HepG2 (cell line): ENCODE results near the gene GALR2. TPM values are rescaled to one million over a fixed set of nuclear protein-coding genes. Genes with fewer than 3 reads are reported as not detected.

Experiments used
- CTCF ChIP-seq: sonication (generic); formaldehyde crosslinking; IDR thresholded peaks from 2 replicates; pipeline ENCODE4 v1.5.0; 2020; ENCODE audit warnings: mild to moderate bottlenecking, missing genetic modification reagents, moderate library complexity
- GTF2F1 ChIP-seq: fragments of 150-350 bp; IDR thresholded peaks from 2 replicates; pipeline ENCODE4 v1.6.1; 2014; ENCODE audit warnings: low read length
- HNRNPK ChIP-seq: fragments of 200-400 bp; formaldehyde crosslinking; IDR thresholded peaks from 2 replicates; pipeline ENCODE4 v1.6.1; 2018; ENCODE audit warnings: low read length, low read depth, moderate library complexity, mild to moderate bottlenecking; ENCODE audit not compliant: poor library complexity, severe bottlenecking
- JUN ChIP-seq: sonication (generic); formaldehyde crosslinking; IDR thresholded peaks from 2 replicates; pipeline ENCODE4 v1.4.0; 2020; ENCODE audit warnings: mild to moderate bottlenecking, missing genetic modification reagents
- KDM4B ChIP-seq: sonication (generic); formaldehyde crosslinking; IDR thresholded peaks from 2 replicates; pipeline ENCODE4 v1.4.0; 2020; ENCODE audit warnings: missing genetic modification reagents
- NONO ChIP-seq, 2 experiments: fragments of 450-650 bp in 1 of 2; sonication (generic) in 1 of 2; formaldehyde crosslinking in 1 of 2; IDR thresholded peaks in 1 of 2; conservative IDR thresholded peaks in 1 of 2; 2 replicates each; pipeline versions ENCODE4 v1.6.1 to v1.8.0; 2017 to 2022; ENCODE audit warnings: mild to moderate bottlenecking in 1 of 2, missing genetic modification reagents in 1 of 2, moderate library complexity in 1 of 2
- PATZ1 ChIP-seq: sonication (generic); formaldehyde crosslinking; IDR thresholded peaks from 2 replicates; pipeline ENCODE4 v1.4.0; 2020; ENCODE audit warnings: missing genetic modification reagents
- PHF21A ChIP-seq: sonication (generic); formaldehyde crosslinking; IDR thresholded peaks from 2 replicates; pipeline ENCODE4 v1.5.0; 2020; ENCODE audit warnings: mild to moderate bottlenecking, missing genetic modification reagents
- RBAK ChIP-seq: sonication (generic); formaldehyde crosslinking; IDR thresholded peaks from 2 replicates; pipeline ENCODE4 v1.5.1; 2020; ENCODE audit warnings: mild to moderate bottlenecking, missing genetic modification reagents
- ZNF205 ChIP-seq: IDR thresholded peaks from 2 replicates; pipeline ENCODE4 v1.6.1; 2018; ENCODE audit warnings: missing biosample characterization, missing genetic modification reagents
- ZNF235 ChIP-seq: sonication (generic); formaldehyde crosslinking; IDR thresholded peaks from 2 replicates; pipeline ENCODE4 v1.8.1; 2023; ENCODE audit warnings: mild to moderate bottlenecking, missing genetic modification reagents, borderline replicate concordance
- ZNF260 ChIP-seq: sonication (generic); formaldehyde crosslinking; IDR thresholded peaks from 2 replicates; pipeline ENCODE4 v1.4.0; 2020; ENCODE audit warnings: missing genetic modification reagents, low read depth, mild to moderate bottlenecking, borderline replicate concordance
- ZNF605 ChIP-seq: sonication (generic); formaldehyde crosslinking; IDR thresholded peaks from 2 replicates; pipeline ENCODE4 v1.8.0; 2022; ENCODE audit warnings: mild to moderate bottlenecking, missing genetic modification reagents
- ZNF616 ChIP-seq: sonication (generic); formaldehyde crosslinking; IDR thresholded peaks from 2 replicates; pipeline ENCODE4 v1.5.0; 2020; ENCODE audit warnings: low read depth, mild to moderate bottlenecking, missing genetic modification reagents
- ZNF772 ChIP-seq: sonication (generic); formaldehyde crosslinking; IDR thresholded peaks from 2 replicates; pipeline ENCODE4 v1.5.0; 2020; ENCODE audit warnings: mild to moderate bottlenecking, missing genetic modification reagents
- ZNF83 ChIP-seq: sonication (generic); formaldehyde crosslinking; IDR thresholded peaks from 2 replicates; pipeline ENCODE4 v1.4.0; 2020; ENCODE audit warnings: missing genetic modification reagents, mild to moderate bottlenecking, borderline replicate concordance
- polyA plus RNA-seq, 8 experiments: library from polyadenylated mRNA; depleted of rRNA in 3 of 8; stranded (reverse) in 7 of 8; unstranded in 1 of 8; fragments of >200 nt; fragmentation: Illumina TruSeq in 4 of 8; extraction: Trizol in 4 of 8; gene quantifications; 2 replicates each; pipeline versions ENCODE4 v1.2.1 to v1.2.3, GENCODE V29; 2011 to 2016; ENCODE audit warnings: low read depth in 4 of 8, missing spikeins in 1 of 8, mixed read lengths in 1 of 8; ENCODE audit not compliant: insufficient read depth in 1 of 8
- total RNA-seq, 5 experiments: library from RNA; depleted of rRNA; stranded (reverse); fragments of >200 nt; fragmentation: Illumina TruSeq; extraction: Trizol; gene quantifications; 2 replicates each; pipeline ENCODE4 v1.2.3, GENCODE V29; 2016; ENCODE audit warnings: low read depth in 1 of 5
- TF ChIP-seq, protein P1 (sequence below): sonication (generic); formaldehyde crosslinking; IDR thresholded peaks from 2 replicates; pipeline ENCODE4 v1.5.0; 2020; ENCODE audit warnings: mild to moderate bottlenecking, missing genetic modification reagents, borderline replicate concordance
- TF ChIP-seq, protein P2 (sequence below): sonication (generic); formaldehyde crosslinking; IDR thresholded peaks from 2 replicates; pipeline ENCODE4; 2020; ENCODE audit warnings: missing genetic modification reagents, mild to moderate bottlenecking, borderline replicate concordance

GALR2 gene
- total and polyA plus RNA-seq, 2 of the 13 experiments (the other 11 are each of a cell fraction or from before 2014, with no cell fraction given) = 0.48 to 0.58 TPM

- TF ChIP-seq, protein P1, sequence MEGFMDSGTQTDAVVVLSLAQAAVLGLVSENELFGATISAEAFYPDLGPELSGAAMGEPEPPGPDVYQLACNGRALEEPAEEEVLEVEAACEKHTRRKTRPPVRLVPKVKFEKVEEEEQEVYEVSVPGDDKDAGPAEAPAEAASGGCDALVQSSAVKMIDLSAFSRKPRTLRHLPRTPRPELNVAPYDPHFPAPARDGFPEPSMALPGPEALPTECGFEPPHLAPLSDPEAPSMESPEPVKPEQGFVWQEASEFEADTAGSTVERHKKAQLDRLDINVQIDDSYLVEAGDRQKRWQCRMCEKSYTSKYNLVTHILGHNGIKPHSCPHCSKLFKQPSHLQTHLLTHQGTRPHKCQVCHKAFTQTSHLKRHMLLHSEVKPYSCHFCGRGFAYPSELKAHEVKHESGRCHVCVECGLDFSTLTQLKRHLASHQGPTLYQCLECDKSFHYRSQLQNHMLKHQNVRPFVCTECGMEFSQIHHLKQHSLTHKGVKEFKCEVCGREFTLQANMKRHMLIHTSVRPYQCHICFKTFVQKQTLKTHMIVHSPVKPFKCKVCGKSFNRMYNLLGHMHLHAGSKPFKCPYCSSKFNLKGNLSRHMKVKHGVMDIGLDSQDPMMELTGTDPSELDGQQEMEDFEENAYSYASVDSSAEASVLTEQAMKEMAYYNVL (CRISPR knock-in tag) = peak; percentile 60; the same call in 1 of the 2 replicates
- no peak for TF ChIP-seq JUN (CRISPR knock-in tag)
- peak; percentile 57 for TF ChIP-seq ZNF616 (CRISPR knock-in tag)
- no peak for TF ChIP-seq ZNF260 (CRISPR knock-in tag)
- TF ChIP-seq ZNF83 (CRISPR knock-in tag) = no peak
- peak; percentile 32; the same call in 1 of the 2 replicates for TF ChIP-seq ZNF235
- TF ChIP-seq, protein P2, sequence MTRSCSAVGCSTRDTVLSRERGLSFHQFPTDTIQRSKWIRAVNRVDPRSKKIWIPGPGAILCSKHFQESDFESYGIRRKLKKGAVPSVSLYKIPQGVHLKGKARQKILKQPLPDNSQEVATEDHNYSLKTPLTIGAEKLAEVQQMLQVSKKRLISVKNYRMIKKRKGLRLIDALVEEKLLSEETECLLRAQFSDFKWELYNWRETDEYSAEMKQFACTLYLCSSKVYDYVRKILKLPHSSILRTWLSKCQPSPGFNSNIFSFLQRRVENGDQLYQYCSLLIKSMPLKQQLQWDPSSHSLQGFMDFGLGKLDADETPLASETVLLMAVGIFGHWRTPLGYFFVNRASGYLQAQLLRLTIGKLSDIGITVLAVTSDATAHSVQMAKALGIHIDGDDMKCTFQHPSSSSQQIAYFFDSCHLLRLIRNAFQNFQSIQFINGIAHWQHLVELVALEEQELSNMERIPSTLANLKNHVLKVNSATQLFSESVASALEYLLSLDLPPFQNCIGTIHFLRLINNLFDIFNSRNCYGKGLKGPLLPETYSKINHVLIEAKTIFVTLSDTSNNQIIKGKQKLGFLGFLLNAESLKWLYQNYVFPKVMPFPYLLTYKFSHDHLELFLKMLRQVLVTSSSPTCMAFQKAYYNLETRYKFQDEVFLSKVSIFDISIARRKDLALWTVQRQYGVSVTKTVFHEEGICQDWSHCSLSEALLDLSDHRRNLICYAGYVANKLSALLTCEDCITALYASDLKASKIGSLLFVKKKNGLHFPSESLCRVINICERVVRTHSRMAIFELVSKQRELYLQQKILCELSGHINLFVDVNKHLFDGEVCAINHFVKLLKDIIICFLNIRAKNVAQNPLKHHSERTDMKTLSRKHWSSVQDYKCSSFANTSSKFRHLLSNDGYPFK = peak; percentile 21; the same call in 1 of the 2 replicates
- TF ChIP-seq CTCF (CRISPR knock-in tag) = 0 out of 2 replicates have a peak, but pooled peaks have one; percentile 3
- TF ChIP-seq NONO (IDR thresholded peaks at IDR 0.05) = no peak
- TF ChIP-seq NONO (CRISPR knock-in tag; conservative IDR thresholded peaks at IDR 0.05) = 0 out of 2 replicates have a peak, but pooled peaks have one; percentile 33
- no peak for TF ChIP-seq KDM4B (CRISPR knock-in tag)
- TF ChIP-seq GTF2F1 = no peak
- peak; percentile 18; the same call in 1 of the 2 replicates for TF ChIP-seq PATZ1 (CRISPR knock-in tag)
- TF ChIP-seq HNRNPK = peak; percentile 47
- TF ChIP-seq ZNF772 (CRISPR knock-in tag) = no peak
- TF ChIP-seq ZNF605 (CRISPR knock-in tag) = peak; percentile 61
- TF ChIP-seq ZNF205 (CRISPR knock-in tag) = 0 out of 2 replicates have a peak, but pooled peaks have one; percentile 20
- TF ChIP-seq RBAK (CRISPR knock-in tag) = no peak
- TF ChIP-seq PHF21A (CRISPR knock-in tag) = no peak
These were observed at the start of gene GALR2 (continued) for GRCh38 chr17:76074390-76075363.
